Esophagus muscularis mucosa (tissue), 4 donors: ENCODE measurements around the gene ATF3. TPM values are rescaled to one million over a fixed set of nuclear protein-coding genes. Genes with fewer than 3 reads are reported as not detected.

Experiments used
- DNase-seq: peaks from one replicate; pipeline ENCODE4 v3.0.0-alpha.2; 2017; ENCODE audit errors: extremely low spot score
- H3K27ac ChIP-seq, 4 donors: fragments of 200-600 bp; sonication (generic); replicated peaks in 1 of 4; 1 replicate in 3 of 4; 2 replicates in 1 of 4; pipeline ENCODE4 v1.5.1; 2016 to 2019; ENCODE audit warnings: mild to moderate bottlenecking in 1 of 4
- H3K27me3 ChIP-seq, 4 donors: fragments of 200-600 bp; sonication (generic); one replicate each; pipeline versions ENCODE4 v1.5.1 to v1.6.0; 2016 to 2019
- H3K36me3 ChIP-seq, 4 donors: fragments of 200-600 bp; sonication (generic); one replicate each; pipeline ENCODE4 v1.5.1; 2016 to 2019
- H3K4me1 ChIP-seq, 4 donors: fragments of 200-600 bp; sonication (generic); one replicate each; pipeline ENCODE4 v1.5.1; 2016 to 2019
- H3K4me3 ChIP-seq, 4 donors: fragments of 200-600 bp; sonication (generic); 1 replicate in 2 of 4; 2 replicates in 2 of 4; pipeline ENCODE4 v1.5.1; 2016 to 2019; ENCODE audit warnings: mild to moderate bottlenecking in 4 of 4, moderate library complexity in 1 of 4
- H3K9me3 ChIP-seq, 4 donors: fragments of 200-600 bp; sonication (generic); 1 replicate in 3 of 4; 2 replicates in 1 of 4; pipeline ENCODE4 v1.5.1; 2016 to 2019
- CTCF ChIP-seq, 3 experiments: fragments of 200-600 bp in 2 of 3; fragments of 450-650 bp in 1 of 3; sonication (generic) in 2 of 3; IDR thresholded peaks; one replicate each; pipeline ENCODE4 v1.5.1; 2017 to 2019; ENCODE audit warnings: antibody characterized with exemption in 3 of 3, mild to moderate bottlenecking in 2 of 3, moderate library complexity in 1 of 3
- EP300 ChIP-seq: sonication (generic); formaldehyde crosslinking; IDR thresholded peaks from one replicate; pipeline ENCODE4 v1.6.1; 2017; ENCODE audit warnings: antibody characterized with exemption
- POLR2A ChIP-seq: fragments of 450-650 bp; IDR thresholded peaks from one replicate; pipeline ENCODE4 v1.6.1; 2017; ENCODE audit warnings: antibody characterized with exemption, moderate library complexity, mild to moderate bottlenecking, low read depth
- POLR2AphosphoS5 ChIP-seq, 2 donors: sonication (generic); formaldehyde crosslinking; IDR thresholded peaks; one replicate each; pipeline ENCODE4 v1.6.1; 2017; ENCODE audit warnings: antibody characterized with exemption in 2 of 2
- WGBS: methylation state at CpG from one replicate; pipeline ENCODE4 v1.1.5; 2018; 5-methylcytosine and 5-hydroxymethylcytosine counted together
- intact Hi-C: fragments of 100-400 bp; cut with DNase I; formaldehyde crosslinking; loops from one replicate; pipeline ENCODE4 v1.15.1; 2023
- total RNA-seq, 4 donors: library from RNA; depleted of rRNA; stranded (reverse); fragments of >200 nt; gene quantifications; one replicate each; pipeline versions ENCODE4 v1.1.0 to v1.2.1, GENCODE V29; 2016

Gene ATF3
- total RNA-seq, 4 donors from 2014 or later, result 2.9 to 29.7 (median 3.7) TPM

GRCh38 chr1:212649020-212649419 lies 40.5 kb downstream of the ATF3 start:
- TF ChIP-seq POLR2AphosphoS5 (IDR thresholded peaks at IDR 0.05) (no peak), POLR2A (no peak), CTCF (IDR thresholded peaks at IDR 0.05) (no peak), EP300 (no peak)
- H3K27ac ChIP-seq, result no peak overlapping the region
- intact Hi-C loops, result no loop called here
- no peaks in the 10 kb centered on the region for H3K4me1 ChIP-seq
- H3K36me3 ChIP-seq, result no peaks in the 10 kb centered on the region
- H3K27me3 ChIP-seq, result no peaks in the 10 kb centered on the region
- 80% methylated on average over 2 of the region's 2 CpGs for WGBS
- DNase-seq, result no peak
- H3K4me3 ChIP-seq, result no peak overlapping the region
- H3K9me3 ChIP-seq, result no peaks in the 10 kb centered on the region

GRCh38 chr1:212650228-212650627 lies 41.7 kb downstream of the ATF3 start:
- H3K4me3 ChIP-seq, result no peak overlapping the region
- H3K9me3 ChIP-seq, result no peaks in the 10 kb centered on the region
- H3K27ac ChIP-seq, result no peak overlapping the region
- no peaks in the 10 kb centered on the region for H3K4me1 ChIP-seq
- no peaks in the 10 kb centered on the region for H3K27me3 ChIP-seq
- no peaks in the 10 kb centered on the region for H3K36me3 ChIP-seq
- intact Hi-C loops, result no loop called here
- no peak for DNase-seq
- TF ChIP-seq CTCF (IDR thresholded peaks at IDR 0.05) (no peak), EP300 (no peak), POLR2AphosphoS5 (IDR thresholded peaks at IDR 0.05) (no peak)
- WGBS, result 29% methylated on average over 3 of the region's 3 CpGs

GRCh38 chr1:212651521-212651920 lies 43.0 kb downstream of the ATF3 start:
- intact Hi-C loops, result no loop called here
- WGBS, result 89% methylated on average over 4 of the region's 4 CpGs
- no peak overlapping the region for H3K27ac ChIP-seq

GRCh38 chr1:212651977-212652376 lies 43.4 kb downstream of the ATF3 start:
- peak; percentile 62 for DNase-seq
- WGBS, result 98% methylated on average over 3 of the region's 3 CpGs
- no peaks in the 10 kb centered on the region for H3K36me3 ChIP-seq
- intact Hi-C loops, result no loop called here
- no peaks in the 10 kb centered on the region for H3K4me1 ChIP-seq
- TF ChIP-seq POLR2AphosphoS5 (IDR thresholded peaks at IDR 0.05) (no peak), EP300 (no peak), CTCF (IDR thresholded peaks at IDR 0.05) (no peak), POLR2A (no peak)
- no peak overlapping the region for H3K4me3 ChIP-seq
- H3K27ac ChIP-seq, result no peak overlapping the region
- no peaks in the 10 kb centered on the region for H3K9me3 ChIP-seq
- H3K27me3 ChIP-seq, result no peaks in the 10 kb centered on the region

More at GRCh38 chr1:212651521-212651920, 43.0 kb downstream of the ATF3 start:
- TF ChIP-seq POLR2AphosphoS5 (IDR thresholded peaks at IDR 0.05) (no peak), POLR2A (no peak), CTCF (IDR thresholded peaks at IDR 0.05) (no peak), EP300 (no peak)
- no peaks in the 10 kb centered on the region for H3K36me3 ChIP-seq
- no peaks in the 10 kb centered on the region for H3K27me3 ChIP-seq
- no peaks in the 10 kb centered on the region for H3K9me3 ChIP-seq
- no peak for DNase-seq
- no peaks in the 10 kb centered on the region for H3K4me1 ChIP-seq
- no peak overlapping the region for H3K4me3 ChIP-seq

GRCh38 chr1:212652609-212653008 lies 44.0 kb downstream of the ATF3 start:
- no peaks in the 10 kb centered on the region for H3K36me3 ChIP-seq
- no peak for TF ChIP-seq POLR2AphosphoS5 (IDR thresholded peaks at IDR 0.05)
- TF ChIP-seq POLR2A, result no peak
- no peak for TF ChIP-seq EP300
- TF ChIP-seq CTCF (IDR thresholded peaks at IDR 0.05), result no peak
- no peaks in the 10 kb centered on the region for H3K9me3 ChIP-seq
- H3K27ac ChIP-seq, result no peak overlapping the region
- no peak overlapping the region for H3K4me3 ChIP-seq
- 91% methylated on average over 1 of the region's 1 CpG for WGBS
- intact Hi-C loops, result no loop called here
- H3K4me1 ChIP-seq, result no peaks in the 10 kb centered on the region
- no peaks in the 10 kb centered on the region for H3K27me3 ChIP-seq
- peak; percentile 78 for DNase-seq
